Neural cell (in vitro differentiated cells): ENCODE results near the gene RNF4. TPM values are rescaled to one million over a fixed set of nuclear protein-coding genes. Genes with fewer than 3 reads are reported as not detected.

Experiments
- H2AFZ ChIP-seq: fragments of 200-600, 300-800 bp; sonication (generic), shearing (Covaris generic); 2 replicates; pipeline ENCODE4 v1.6.0; 2014; ENCODE audit warnings: low read depth, mild to moderate bottlenecking, antibody characterized with exemption, low read length, moderate library complexity
- H3F3A ChIP-seq: fragments of 200-600 bp; shearing (Covaris generic); 2 replicates; pipeline ENCODE4 v1.6.1; 2016; ENCODE audit warnings: mild to moderate bottlenecking, moderate library complexity, mixed read lengths, antibody characterized with exemption, low read length; ENCODE audit not compliant: insufficient read depth, poor library complexity, severe bottlenecking
- H3K27ac ChIP-seq: fragments of 200-600, 300-800 bp; sonication (generic), shearing (Covaris generic); 2 replicates; pipeline ENCODE4 v1.5.1; 2014; ENCODE audit warnings: mild to moderate bottlenecking, low read length, moderate library complexity
- H3K27me3 ChIP-seq: fragments of 300-800, 200-600 bp; sonication (generic), shearing (Covaris generic); 2 replicates; pipeline ENCODE4 v1.6.0; 2014; ENCODE audit warnings: mild to moderate bottlenecking, low read depth, low read length, moderate library complexity; ENCODE audit not compliant: insufficient read depth
- H3K36me3 ChIP-seq: fragments of 300-800, 200-600 bp; sonication (generic), shearing (Covaris generic); 2 replicates; pipeline ENCODE4 v1.5.1; 2014; ENCODE audit warnings: mild to moderate bottlenecking, antibody characterized with exemption, low read length, moderate library complexity; ENCODE audit not compliant: insufficient read depth
- H3K4me2 ChIP-seq: fragments of 300-800, 200-600 bp; sonication (generic), shearing (Covaris generic); 2 replicates; pipeline ENCODE4 v1.6.0; 2014; ENCODE audit warnings: mild to moderate bottlenecking, low read length
- H3K4me3 ChIP-seq: fragments of 300-800, 200-600 bp; sonication (generic), shearing (Covaris generic); 2 replicates; pipeline ENCODE4 v1.5.1; 2014; ENCODE audit warnings: mild to moderate bottlenecking, low read length, moderate library complexity
- H3K79me2 ChIP-seq: fragments of 200-600 bp; shearing (Covaris generic); replicated peaks from 2 replicates; pipeline ENCODE4 v1.6.0; 2014; ENCODE audit warnings: mild to moderate bottlenecking, low read length, moderate library complexity; ENCODE audit not compliant: insufficient read depth
- H3K9ac ChIP-seq: fragments of 300-800, 200-600 bp; sonication (generic), shearing (Covaris generic); 2 replicates; pipeline ENCODE4 v1.6.1; 2016; ENCODE audit warnings: mild to moderate bottlenecking, low read length, mixed read lengths
- H3K9me2 ChIP-seq: fragments of 200-600 bp; shearing (Covaris generic); 2 replicates; pipeline ENCODE4 v1.6.1; 2016; ENCODE audit warnings: mild to moderate bottlenecking, low read length, mixed read lengths; ENCODE audit not compliant: insufficient read depth
- H3K9me3 ChIP-seq: fragments of 200-600, 300-800 bp; sonication (generic), shearing (Covaris generic); 2 replicates; pipeline ENCODE4 v1.6.1; 2016; ENCODE audit warnings: mild to moderate bottlenecking, mixed run types, low read length, moderate library complexity, mixed read lengths
- H4K20me1 ChIP-seq: fragments of 200-600 bp; shearing (Covaris generic); 2 replicates; pipeline ENCODE4 v1.6.1; 2016; ENCODE audit warnings: mild to moderate bottlenecking, mixed run types; ENCODE audit not compliant: insufficient read depth
- CTCF ChIP-seq: fragments of 450-650 bp; IDR thresholded peaks from 2 replicates; pipeline ENCODE4 v1.5.1; 2014; ENCODE audit warnings: antibody characterized with exemption, mild to moderate bottlenecking, moderate library complexity; ENCODE audit not compliant: poor library complexity, severe bottlenecking
- EP300 ChIP-seq: fragments of 450-650 bp; conservative IDR thresholded peaks from 2 replicates; pipeline ENCODE4 v1.6.1; 2014; ENCODE audit warnings: antibody characterized with exemption, mild to moderate bottlenecking, moderate library complexity; ENCODE audit not compliant: poor library complexity, severe bottlenecking
- EZH2 ChIP-seq: fragments of 200-600, 300-800 bp; shearing (Covaris generic), sonication (generic); IDR thresholded peaks from 2 replicates; pipeline ENCODE4 v1.6.1; 2014; ENCODE audit warnings: antibody characterized with exemption, low read length, borderline replicate concordance, mild to moderate bottlenecking; ENCODE audit not compliant: insufficient read depth, poor library complexity, severe bottlenecking
- MXI1 ChIP-seq: fragments of 450-650 bp; conservative IDR thresholded peaks from 2 replicates; pipeline ENCODE4 v1.6.1; 2014; ENCODE audit warnings: antibody characterized with exemption, mild to moderate bottlenecking; ENCODE audit not compliant: poor library complexity, severe bottlenecking
- POLR2AphosphoS5 ChIP-seq: IDR thresholded peaks from 2 replicates; pipeline ENCODE4 v1.6.1; 2012
- RAD21 ChIP-seq: fragments of 450-650 bp; conservative IDR thresholded peaks from 2 replicates; pipeline ENCODE4 v1.6.1; 2014; ENCODE audit warnings: antibody characterized with exemption, mild to moderate bottlenecking, moderate library complexity
- REST ChIP-seq: IDR thresholded peaks from 2 replicates; pipeline ENCODE4 v1.6.1; 2012; ENCODE audit warnings: borderline replicate concordance
- SMC3 ChIP-seq: fragments of 450-650 bp; conservative IDR thresholded peaks from 2 replicates; pipeline ENCODE4 v1.6.1; 2014; ENCODE audit warnings: antibody characterized with exemption, mild to moderate bottlenecking, moderate library complexity; ENCODE audit not compliant: poor library complexity
- TAF1 ChIP-seq: IDR thresholded peaks from 2 replicates; pipeline ENCODE4 v1.6.1; 2012; ENCODE audit warnings: low read depth
- polyA plus RNA-seq: library from polyadenylated mRNA; depleted of rRNA; stranded (reverse); fragments of >200 nt; gene quantifications from 2 replicates; pipeline ENCODE4 v1.2.3, GENCODE V29; 2014

Gene RNF4
- polyA plus RNA-seq, 1 donor from 2014 or later: 48.2 TPM

- H3K79me2 ChIP-seq: no peaks in the 10 kb centered on the region
- no peak overlapping the region for H3K27ac ChIP-seq
- TF ChIP-seq RAD21: no peak
- TF ChIP-seq EP300: no peak
- no peak for TF ChIP-seq EZH2
- TF ChIP-seq CTCF: no peak
- TF ChIP-seq MXI1: no peak
- TF ChIP-seq POLR2AphosphoS5: no peak
- TF ChIP-seq SMC3: no peak
- no peak for TF ChIP-seq TAF1
- TF ChIP-seq REST: no peak
- no peaks in the 10 kb centered on the region for H3K9me2 ChIP-seq
- peaks cover 13% of the 10 kb centered on the region for H3K36me3 ChIP-seq
- no peak overlapping the region for H3K4me2 ChIP-seq
- no peaks in the 10 kb centered on the region for H3K27me3 ChIP-seq
- H2AFZ ChIP-seq: no peak overlapping the region
- no peak overlapping the region for H3K4me3 ChIP-seq
- H3F3A ChIP-seq: no peaks in the 10 kb centered on the region
- no peaks in the 10 kb centered on the region for H3K9me3 ChIP-seq
- H3K9ac ChIP-seq: no peak overlapping the region
- no peaks in the 10 kb centered on the region for H4K20me1 ChIP-seq
Observed at GRCh38 chr4:2510351-2511259, 41.7 kb downstream of the RNF4 start.

DNA sequence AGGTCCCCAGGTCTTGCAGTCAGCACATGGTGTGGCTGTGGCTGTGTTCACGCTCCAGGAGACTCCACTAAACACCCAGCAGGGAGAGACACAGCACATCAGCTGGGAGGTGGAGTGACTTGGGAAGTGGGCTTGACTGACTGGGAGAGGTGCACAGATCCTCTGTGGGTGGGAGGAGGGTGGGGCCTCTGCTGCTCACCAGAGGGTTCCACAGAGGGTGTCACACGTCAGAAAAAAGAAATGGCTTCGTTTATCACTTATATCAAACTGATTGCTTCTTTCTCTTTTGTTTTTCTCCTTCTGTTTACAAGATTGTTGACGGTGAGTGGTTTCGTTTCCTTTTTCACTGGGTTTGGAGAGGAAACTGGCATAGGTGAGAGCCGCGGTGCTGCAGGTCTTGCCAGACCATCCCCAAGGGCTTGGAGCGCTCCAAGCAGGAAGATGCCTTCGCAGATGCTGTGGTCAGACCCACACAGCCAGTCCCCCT, 42.8 kb downstream of the RNF4 start:
- H3K9me3 ChIP-seq: no peaks in the 10 kb centered on the region

More for the DNA sequence above, 42.8 kb downstream of the RNF4 start:
- Histone ChIP-seq H3K9me2 (no peaks in the 10 kb centered on the region), H3K4me3 (no peak overlapping the region), H3K27me3 (no peaks in the 10 kb centered on the region), H3K36me3 (peaks cover 13% of the 10 kb centered on the region), H4K20me1 (no peaks in the 10 kb centered on the region), H3K4me2 (no peak overlapping the region), H3K9ac (no peak overlapping the region), H2AFZ (no peak overlapping the region), H3F3A (no peaks in the 10 kb centered on the region), H3K27ac (no peak overlapping the region), H3K79me2 (no peaks in the 10 kb centered on the region)
- TF ChIP-seq EP300 (no peak), RAD21 (no peak), TAF1 (no peak), POLR2AphosphoS5 (no peak), REST (no peak), CTCF (no peak), EZH2 (no peak), SMC3 (no peak), MXI1 (no peak)
